ENCODE measurements around the gene RXRA.

- TF ChIP-seq PKNOX1 (IDR thresholded peaks at IDR 0.05) (no peak), TARDBP (IDR thresholded peaks at IDR 0.05) (no peak), SP1 (IDR thresholded peaks at IDR 0.05) (no peak), CTBP1 (IDR thresholded peaks at IDR 0.05; ENCODE audit: borderline replicate concordance) (no peak), ELF4 (IDR thresholded peaks at IDR 0.05) (no peak), FOXM1 (IDR thresholded peaks at IDR 0.05; ENCODE audit: borderline replicate concordance) (no peak)
Observed at GRCh38 chr9:134456756-134457305, 130.6 kb downstream of the RXRA start.
